Sigmoid colon (tissue), 3 donors: ENCODE measurements around the gene MGST3.

Experiments used
- POLR2A ChIP-seq, 2 donors: fragments of 450-650 bp; IDR thresholded peaks; one replicate each; pipeline ENCODE4 v1.6.1; 2016; ENCODE audit warnings: antibody characterized with exemption in 2 of 2, mild to moderate bottlenecking in 2 of 2, moderate library complexity in 2 of 2
- TF ChIP-seq, protein P1 (sequence below), 4 experiments: fragments of 450-650 bp in 3 of 4; fragments of 200-600 bp in 1 of 4; IDR thresholded peaks; one replicate each; pipeline ENCODE4 v1.5.1; 2016 to 2019; ENCODE audit warnings: antibody characterized with exemption in 4 of 4, mild to moderate bottlenecking in 3 of 4, moderate library complexity in 2 of 4

DNA sequence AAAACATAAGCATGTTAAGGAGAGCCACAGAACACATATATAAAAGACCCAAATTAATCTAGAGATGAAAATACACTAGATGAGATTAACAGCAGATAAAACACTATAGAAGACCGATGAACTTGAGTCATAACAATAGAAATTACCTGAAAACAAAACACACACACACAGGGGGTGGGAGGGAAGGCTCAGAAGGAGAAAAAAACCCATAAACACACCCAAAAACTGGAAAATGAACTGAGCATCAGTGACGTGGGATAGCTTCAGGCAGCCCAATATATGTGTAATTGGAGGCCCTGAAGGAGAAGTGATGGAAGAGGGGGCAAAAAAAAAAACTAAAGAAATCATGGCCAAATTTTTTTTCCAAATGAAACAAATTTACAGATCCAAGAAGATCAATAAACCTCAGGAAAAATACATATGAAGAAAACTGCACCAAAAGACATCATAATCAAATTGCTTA lies 56.0 kb downstream of the MGST3 start:
- TF ChIP-seq, protein P1, sequence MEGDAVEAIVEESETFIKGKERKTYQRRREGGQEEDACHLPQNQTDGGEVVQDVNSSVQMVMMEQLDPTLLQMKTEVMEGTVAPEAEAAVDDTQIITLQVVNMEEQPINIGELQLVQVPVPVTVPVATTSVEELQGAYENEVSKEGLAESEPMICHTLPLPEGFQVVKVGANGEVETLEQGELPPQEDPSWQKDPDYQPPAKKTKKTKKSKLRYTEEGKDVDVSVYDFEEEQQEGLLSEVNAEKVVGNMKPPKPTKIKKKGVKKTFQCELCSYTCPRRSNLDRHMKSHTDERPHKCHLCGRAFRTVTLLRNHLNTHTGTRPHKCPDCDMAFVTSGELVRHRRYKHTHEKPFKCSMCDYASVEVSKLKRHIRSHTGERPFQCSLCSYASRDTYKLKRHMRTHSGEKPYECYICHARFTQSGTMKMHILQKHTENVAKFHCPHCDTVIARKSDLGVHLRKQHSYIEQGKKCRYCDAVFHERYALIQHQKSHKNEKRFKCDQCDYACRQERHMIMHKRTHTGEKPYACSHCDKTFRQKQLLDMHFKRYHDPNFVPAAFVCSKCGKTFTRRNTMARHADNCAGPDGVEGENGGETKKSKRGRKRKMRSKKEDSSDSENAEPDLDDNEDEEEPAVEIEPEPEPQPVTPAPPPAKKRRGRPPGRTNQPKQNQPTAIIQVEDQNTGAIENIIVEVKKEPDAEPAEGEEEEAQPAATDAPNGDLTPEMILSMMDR (IDR thresholded peaks at IDR 0.05): no peak
- TF ChIP-seq POLR2A (IDR thresholded peaks at IDR 0.05): no peak
